NCI-H748 treated with DMSO at 0.1 percent for 48 hours (cell line): ENCODE results near the gene MIP.
"Not testable (repeated sequence)": the region's sequence is repeated elsewhere in the genome, so short reads cannot be mapped to it uniquely, and the experiment has no call there.

Experiments used
- DNase-seq: peaks from one replicate; lab custom pipeline; 2025; lab: John Stamatoyannopoulos, UW

Gene MIP

DNA sequence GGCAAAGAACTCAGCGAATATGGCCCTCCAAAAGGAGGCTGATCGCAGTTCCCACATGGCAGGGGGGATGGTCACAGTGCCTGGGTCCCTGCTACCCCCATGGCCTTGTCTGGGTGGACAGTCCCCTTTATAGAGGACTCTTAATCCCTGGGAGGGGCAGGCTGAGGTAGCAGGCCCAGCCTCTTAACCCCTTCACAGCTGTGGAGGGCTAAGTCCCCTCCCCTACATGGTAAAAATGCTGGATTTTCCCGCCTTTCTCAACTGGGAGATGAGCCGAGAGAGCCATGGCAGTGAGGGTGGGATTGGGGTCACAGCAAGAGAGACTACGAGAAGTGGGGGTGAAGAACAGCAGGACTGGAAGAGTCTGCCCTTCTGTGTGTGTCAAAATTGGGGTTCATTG lies at the start of gene MIP:
TSS of gene MIP (minus strand) at position 101 of the 400 bp plus-strand sequence. CDS start at position 57, 44 bp downstream.
- no peak for DNase-seq

DNA sequence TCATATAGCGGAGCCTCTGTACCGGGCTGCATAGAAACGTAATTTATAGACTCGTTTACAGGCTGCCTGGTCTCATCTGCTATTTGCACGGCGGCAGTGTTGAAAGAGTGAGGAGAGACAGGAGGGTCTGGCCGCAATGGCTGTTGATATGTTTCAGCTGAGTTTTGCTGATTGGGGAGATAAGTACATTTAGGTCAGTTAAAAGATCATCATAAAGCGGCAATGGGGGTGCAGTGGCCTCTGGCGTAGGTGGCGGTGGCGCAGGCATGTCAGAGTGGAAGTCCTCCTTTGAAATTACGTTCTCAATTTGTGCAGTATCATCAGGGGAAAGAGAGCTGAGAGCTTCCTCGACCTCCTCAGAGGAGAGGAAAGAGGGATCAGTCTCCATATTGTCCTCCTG lies 45.4 kb upstream of the MIP start:
- DNase-seq, result not testable (repeated sequence)

GRCh38 chr12:56499452-56499851 lies 45.0 kb upstream of the MIP start:
- not testable (repeated sequence) for DNase-seq

DNA sequence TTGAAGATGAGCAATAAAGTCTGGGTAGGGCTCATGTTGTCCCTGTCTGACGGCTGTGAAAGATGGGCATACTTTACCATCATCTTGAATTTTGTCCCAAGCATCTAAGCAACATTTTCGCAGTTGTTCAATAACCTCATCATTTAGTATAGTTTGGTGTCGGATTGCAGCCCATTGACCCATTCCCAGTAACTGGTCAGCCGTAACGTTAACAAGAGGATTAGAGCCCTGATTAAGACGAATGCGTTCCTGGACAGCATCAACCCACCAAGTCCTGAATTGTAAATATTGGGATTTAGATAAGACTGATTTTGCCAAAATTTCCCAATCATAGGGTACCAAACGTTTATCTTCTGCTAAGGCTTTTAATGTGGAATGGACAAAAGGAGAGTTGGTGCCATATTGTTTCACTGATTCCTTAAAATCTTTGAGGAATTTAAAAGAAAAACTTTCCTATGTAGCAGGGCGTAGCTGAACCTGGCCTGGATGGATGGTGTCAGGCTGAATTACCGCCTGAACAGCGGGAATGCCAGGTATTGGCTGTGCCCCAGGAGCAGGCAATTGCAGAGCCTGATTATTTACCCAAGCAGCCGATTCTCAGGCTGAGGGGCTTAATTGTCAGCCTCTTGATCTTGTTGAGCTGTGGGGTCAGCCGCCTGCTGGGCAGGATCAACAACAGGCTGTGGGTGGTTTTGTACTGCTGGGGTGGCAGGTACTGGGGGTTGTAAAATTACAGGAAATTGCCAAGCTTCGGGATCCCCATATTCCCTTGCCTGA lies 43.9 kb upstream of the MIP start:
- DNase-seq, result peak; percentile 52

- DNase-seq, result not testable (repeated sequence)
Measured at GRCh38 chr12:56496704-56497103, 42.2 kb upstream of the MIP start.

DNA sequence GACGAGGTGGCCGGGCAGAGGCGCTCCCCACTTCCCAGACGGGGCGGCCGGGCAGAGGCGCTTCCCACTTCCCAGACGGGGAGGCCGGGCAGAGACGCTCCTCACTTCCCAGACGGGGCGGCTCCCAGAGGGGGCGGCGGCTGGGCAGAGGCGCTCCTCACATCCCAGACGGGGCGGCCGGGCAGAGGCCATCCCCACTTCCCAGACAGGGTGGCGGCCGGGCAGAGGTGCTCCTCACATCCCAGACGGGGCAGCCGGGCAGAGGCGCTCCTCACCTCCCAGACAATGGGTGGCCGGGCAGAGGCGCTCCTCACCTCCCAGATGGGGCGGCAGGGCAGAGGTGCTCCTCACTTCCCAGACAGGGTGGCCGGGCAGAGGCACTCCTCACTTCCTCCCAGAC lies 40.0 kb upstream of the MIP start:
- not testable (repeated sequence) for DNase-seq

- not testable (repeated sequence) for DNase-seq
Measured at GRCh38 chr12:56494106-56494415, 39.6 kb upstream of the MIP start.

- not testable (repeated sequence) for DNase-seq
Measured at GRCh38 chr12:56493409-56494105, 39.1 kb upstream of the MIP start.

- no peak for DNase-seq
Measured at GRCh38 chr12:56490360-56490759, 35.9 kb upstream of the MIP start.

GRCh38 chr12:56488041-56488955 lies 33.8 kb upstream of the MIP start, which contains the start of gene GLS2:
Gene GLS2 (minus strand): TSS chr12:56488161. CDS start chr12:56488118, 43 bp downstream.
- peak; percentile 81 for DNase-seq

DNA sequence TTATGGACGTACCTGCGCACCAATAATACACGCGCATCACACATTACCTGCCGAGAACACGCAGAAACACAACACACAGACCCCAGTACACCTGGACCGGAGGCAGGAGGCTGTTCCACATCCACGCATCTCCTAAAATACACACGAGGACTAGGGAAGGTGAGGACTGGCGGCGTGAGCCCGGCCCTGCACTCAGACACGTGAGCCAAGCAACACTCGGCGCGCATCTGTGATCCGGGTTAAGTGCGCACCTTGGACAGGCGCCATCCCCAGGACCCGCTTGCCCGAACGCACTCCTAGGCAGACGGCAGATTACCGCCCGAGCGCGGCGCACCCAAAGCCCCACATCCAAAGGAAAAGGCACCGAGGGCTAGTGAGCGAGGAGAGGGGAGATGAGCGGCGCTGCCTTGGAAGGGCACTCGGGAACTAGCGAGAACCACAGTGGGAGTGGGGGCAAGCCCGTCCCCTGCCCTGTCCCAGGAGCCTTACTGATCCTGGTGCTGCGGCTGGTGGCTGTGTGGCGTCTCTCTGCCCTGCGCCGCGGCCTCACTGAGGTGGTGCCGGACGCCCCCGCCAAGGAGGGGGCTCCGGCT lies 33.1 kb upstream of the MIP start:
- DNase-seq, result peak; percentile 35

GRCh38 chr12:56486694-56487093 lies 32.2 kb upstream of the MIP start:
- no peak for DNase-seq

DNA sequence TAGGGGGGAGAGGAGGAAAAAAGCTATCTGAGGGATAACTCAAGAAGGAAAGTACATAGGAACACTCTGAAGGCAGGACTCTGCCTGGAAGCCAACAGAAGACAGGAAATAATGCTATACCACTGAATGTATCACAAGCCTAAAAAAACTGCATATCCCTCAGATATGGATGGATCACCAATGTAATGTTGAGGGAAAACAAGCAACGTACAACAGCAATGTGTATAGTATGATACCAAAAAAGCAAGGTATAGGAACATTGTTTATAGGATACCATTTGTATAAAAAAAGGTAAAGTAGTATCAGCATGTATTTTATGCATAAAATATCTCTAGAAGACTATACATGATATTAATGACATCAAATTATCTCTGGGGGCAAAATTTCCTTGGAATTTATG lies 30.1 kb upstream of the MIP start:
- no peak for DNase-seq

DNA sequence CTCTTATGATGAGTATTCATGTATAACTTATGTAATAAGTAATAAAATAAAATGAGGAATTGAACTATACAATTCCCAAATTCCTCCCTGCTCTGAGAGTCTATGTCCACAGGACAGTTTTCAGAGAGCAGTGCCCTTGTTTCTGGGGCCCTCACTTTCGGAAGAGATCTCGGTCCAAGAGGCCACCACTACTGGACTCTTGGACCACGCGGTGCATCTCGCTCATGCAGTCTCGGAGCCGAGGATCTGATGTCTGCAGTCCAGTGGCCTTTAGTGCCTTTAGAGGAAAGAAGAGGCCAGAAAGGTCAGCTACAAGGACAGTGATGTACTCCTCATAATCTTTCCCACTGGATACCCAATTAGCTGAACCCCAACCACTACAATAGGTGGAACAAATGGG lies 25.2 kb upstream of the MIP start:
- no peak for DNase-seq

DNA sequence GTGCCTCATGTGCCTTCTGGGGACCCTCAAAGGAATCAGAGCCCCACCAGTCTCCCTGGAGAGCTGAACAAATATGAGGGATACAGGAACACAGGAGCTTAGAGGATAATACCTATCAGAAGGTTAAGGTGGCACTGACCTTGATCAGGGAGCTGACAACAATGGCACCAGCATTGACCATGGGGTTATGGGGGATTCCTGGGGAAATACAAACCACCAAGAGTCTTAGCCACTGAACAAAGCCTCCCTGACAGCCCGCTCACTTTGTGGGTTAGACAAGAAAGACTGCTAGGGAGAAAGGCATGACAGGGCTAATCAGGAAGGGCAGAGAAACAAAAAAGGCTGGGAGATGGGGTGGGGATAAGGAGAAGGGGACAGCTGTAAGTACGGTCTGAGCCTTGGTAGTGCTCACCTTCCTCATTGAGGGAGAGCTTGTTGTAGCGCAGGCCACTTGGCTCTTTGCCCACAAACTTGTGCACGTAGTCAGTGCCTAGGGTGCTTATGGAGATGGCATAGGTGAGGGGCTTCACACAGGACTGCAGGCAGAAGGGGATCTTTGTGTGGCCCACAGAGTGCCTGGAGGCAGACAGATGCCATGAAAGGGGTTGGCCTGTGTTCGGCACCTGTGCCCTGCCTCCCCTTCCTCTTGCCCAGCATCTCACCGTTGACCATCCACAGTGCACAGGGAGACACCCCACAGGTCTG lies 23.2 kb upstream of the MIP start:
- DNase-seq, result no peak

GRCh38 chr12:56476972-56477432 lies 22.5 kb upstream of the MIP start:
- DNase-seq, result no peak

GRCh38 chr12:56476143-56476542 lies 21.7 kb upstream of the MIP start:
- DNase-seq, result no peak

DNA sequence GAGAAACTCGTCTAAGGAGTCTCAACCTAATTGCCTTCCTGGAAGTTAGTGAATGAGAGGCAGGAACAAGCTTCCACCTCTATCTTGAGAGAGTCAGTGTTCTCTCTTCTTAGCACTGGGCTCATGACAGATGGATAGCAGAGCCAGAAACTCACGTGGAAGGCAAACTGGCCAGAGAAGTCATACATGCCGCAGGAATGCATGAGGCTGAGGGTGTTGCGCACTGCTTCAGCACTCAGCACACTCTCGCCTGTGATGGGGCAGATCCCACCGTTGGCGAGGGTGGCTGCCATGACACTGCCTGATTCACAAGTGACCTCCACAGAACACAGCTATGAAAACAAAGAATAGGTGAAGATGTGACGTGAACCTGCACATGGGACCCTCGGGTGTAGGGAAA lies 19.9 kb upstream of the MIP start:
- DNase-seq, result no peak

DNA sequence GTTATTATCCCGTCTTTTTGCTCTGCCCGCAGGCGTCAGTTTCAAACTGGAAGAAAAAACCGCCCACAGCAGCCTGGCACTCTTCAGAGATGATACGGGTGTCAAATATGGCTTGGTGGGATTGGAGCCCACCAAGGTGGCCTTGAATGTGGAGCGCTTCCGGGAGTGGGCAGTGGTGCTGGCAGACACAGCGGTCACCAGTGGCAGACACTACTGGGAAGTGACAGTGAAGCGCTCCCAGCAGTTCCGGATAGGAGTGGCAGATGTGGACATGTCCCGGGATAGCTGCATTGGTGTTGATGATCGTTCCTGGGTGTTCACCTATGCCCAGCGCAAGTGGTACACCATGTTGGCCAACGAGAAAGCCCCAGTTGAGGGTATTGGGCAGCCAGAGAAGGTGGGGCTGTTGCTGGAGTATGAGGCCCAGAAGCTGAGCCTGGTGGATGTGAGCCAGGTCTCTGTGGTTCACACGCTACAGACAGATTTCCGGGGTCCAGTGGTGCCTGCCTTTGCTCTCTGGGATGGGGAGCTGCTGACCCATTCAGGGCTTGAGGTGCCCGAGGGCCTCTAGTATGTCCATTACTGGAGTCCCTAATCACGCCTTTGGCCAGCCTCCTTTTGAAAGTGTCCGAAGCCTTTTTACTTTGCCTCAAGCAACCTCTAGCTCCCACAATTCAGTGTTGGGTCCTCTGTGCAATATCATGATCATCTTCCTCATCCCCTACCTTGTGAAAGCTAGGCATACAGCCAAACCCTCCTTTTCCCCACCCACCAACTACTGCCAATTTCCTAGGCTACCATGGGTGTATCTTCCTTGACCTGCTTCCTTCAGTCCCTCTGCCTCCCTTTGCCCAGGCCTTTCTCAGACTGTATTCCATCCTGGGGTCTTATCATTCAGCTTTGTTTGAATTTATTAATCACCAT lies 14.8 kb upstream of the MIP start:
- no peak for DNase-seq
